Measurements from ENCODE around the gene FRMPD4. TPM values are rescaled to one million over a fixed set of nuclear protein-coding genes. Genes with fewer than 3 reads are reported as not detected.

The FRMPD4 gene
- total RNA-seq, 1 experiment from 2014 or later = not detected

GRCh38 chrX:12421918-12422317 is 283.6 kb downstream of the FRMPD4 start:
- Mint-ChIP-seq H3K4me1 (ENCODE audit: low read depth, unreplicated experiment) (no peaks in the 10 kb centered on the region), H3K9me3 (ENCODE audit: unreplicated experiment) (peaks cover 8% of the 10 kb centered on the region), H3K27ac (ENCODE audit: unreplicated experiment) (no peak overlapping the region), H3K4me3 (ENCODE audit: unreplicated experiment) (no peak overlapping the region), H3K27me3 (ENCODE audit: insufficient read depth, unreplicated experiment) (peaks cover 12% of the 10 kb centered on the region), H3K36me3 (ENCODE audit: insufficient read depth, unreplicated experiment) (no peaks in the 10 kb centered on the region)
- no peaks in the 10 kb centered on the region for H3K9me3 ChIP-seq
- ChIA-PET POLR2A (no interaction called here), CTCF (interaction anchor here (0.7 kb wide), 1 partner anchor 23 kb away, joined by 9 read pairs; no protein-coding TSS in a partner anchor)
- no peaks in the 10 kb centered on the region for H3K4me1 ChIP-seq
- TF ChIP-seq CTCF (IDR thresholded peaks at IDR 0.05; ENCODE audit: insufficient read depth in 1 of 2, low read depth in 1 of 2, low read length in 1 of 2, severe bottlenecking in 1 of 2, unreplicated experiment in 1 of 2) = no peak
- H3K4me3 ChIP-seq (ENCODE audit: low read depth, low read length) = no peak overlapping the region
- intact Hi-C loops (cut with micrococcal nuclease; ENCODE audit: unreplicated experiment) = no loop called here
- no peaks in the 10 kb centered on the region for H3K27me3 ChIP-seq (replicated peaks; ENCODE audit: control insufficient read depth, insufficient read depth, low read length)
- H3K36me3 ChIP-seq (ENCODE audit: control insufficient read depth, insufficient read depth, low read length) = no peaks in the 10 kb centered on the region
- no peak for DNase-seq
- no TSS peak for BruUV-seq (replicated peaks)

- ChIA-PET POLR2A (no interaction called here), CTCF (no interaction called here)
- DNase-seq = no peak
- BruUV-seq (replicated peaks) = no TSS peak
- no peak overlapping the region for H3K27ac Mint-ChIP-seq (ENCODE audit: unreplicated experiment)
- no peak overlapping the region for H3K4me3 Mint-ChIP-seq (ENCODE audit: unreplicated experiment)
- Histone ChIP-seq H3K36me3 (ENCODE audit: control insufficient read depth, insufficient read depth, low read length) (no peaks in the 10 kb centered on the region), H3K4me1 (no peaks in the 10 kb centered on the region), H3K4me3 (ENCODE audit: low read depth, low read length) (no peak overlapping the region), H3K9me3 (no peaks in the 10 kb centered on the region), H3K27me3 (replicated peaks; ENCODE audit: control insufficient read depth, insufficient read depth, low read length) (no peaks in the 10 kb centered on the region)
- peaks cover 12% of the 10 kb centered on the region for H3K27me3 Mint-ChIP-seq (ENCODE audit: insufficient read depth, unreplicated experiment)
- H3K36me3 Mint-ChIP-seq (ENCODE audit: insufficient read depth, unreplicated experiment) = no peaks in the 10 kb centered on the region
- no peak for TF ChIP-seq CTCF (IDR thresholded peaks at IDR 0.05; ENCODE audit: insufficient read depth in 1 of 2, low read depth in 1 of 2, low read length in 1 of 2, severe bottlenecking in 1 of 2, unreplicated experiment in 1 of 2)
- intact Hi-C loops (cut with micrococcal nuclease; ENCODE audit: unreplicated experiment) = no loop called here
- peaks cover 8% of the 10 kb centered on the region for H3K9me3 Mint-ChIP-seq (ENCODE audit: unreplicated experiment)
- no peaks in the 10 kb centered on the region for H3K4me1 Mint-ChIP-seq (ENCODE audit: low read depth, unreplicated experiment)
Measured at GRCh38 chrX:12423346-12423745, 285.1 kb downstream of the FRMPD4 start.

GRCh38 chrX:12425496-12425895 is 287.2 kb downstream of the FRMPD4 start:
- Mint-ChIP-seq H3K27ac (ENCODE audit: unreplicated experiment) (no peak overlapping the region), H3K9me3 (ENCODE audit: unreplicated experiment) (peaks cover 3% of the 10 kb centered on the region), H3K27me3 (ENCODE audit: insufficient read depth, unreplicated experiment) (peaks cover 7% of the 10 kb centered on the region), H3K36me3 (ENCODE audit: insufficient read depth, unreplicated experiment) (no peaks in the 10 kb centered on the region), H3K4me3 (ENCODE audit: unreplicated experiment) (no peak overlapping the region), H3K4me1 (ENCODE audit: low read depth, unreplicated experiment) (no peaks in the 10 kb centered on the region)
- no peaks in the 10 kb centered on the region for H3K27me3 ChIP-seq (replicated peaks; ENCODE audit: control insufficient read depth, insufficient read depth, low read length)
- ChIA-PET POLR2A (no interaction called here), CTCF (no interaction called here)
- TF ChIP-seq CTCF (IDR thresholded peaks at IDR 0.05; ENCODE audit: insufficient read depth in 1 of 2, low read depth in 1 of 2, low read length in 1 of 2, severe bottlenecking in 1 of 2, unreplicated experiment in 1 of 2) = no peak
- DNase-seq = no peak
- H3K4me3 ChIP-seq (ENCODE audit: low read depth, low read length) = no peak overlapping the region
- no TSS peak for BruUV-seq (replicated peaks)
- no peaks in the 10 kb centered on the region for H3K9me3 ChIP-seq
- no peaks in the 10 kb centered on the region for H3K36me3 ChIP-seq (ENCODE audit: control insufficient read depth, insufficient read depth, low read length)
- intact Hi-C loops (cut with micrococcal nuclease; ENCODE audit: unreplicated experiment) = no loop called here
- H3K4me1 ChIP-seq = no peaks in the 10 kb centered on the region
